GM10266 (cell line): ENCODE data around the gene TMEM236.

Experiments used
- DNase-seq: peaks from one replicate; pipeline ENCODE4 v3.0.0; 2012; ENCODE audit errors: extremely low spot score
- TF ChIP-seq, protein P1 (sequence below): IDR thresholded peaks from 2 replicates; pipeline ENCODE4 v1.5.1; 2012; ENCODE audit warnings: mild to moderate bottlenecking, low read depth; ENCODE audit not compliant: control insufficient read depth, insufficient read depth; ENCODE audit errors: missing control alignments

TMEM236 gene

DNA sequence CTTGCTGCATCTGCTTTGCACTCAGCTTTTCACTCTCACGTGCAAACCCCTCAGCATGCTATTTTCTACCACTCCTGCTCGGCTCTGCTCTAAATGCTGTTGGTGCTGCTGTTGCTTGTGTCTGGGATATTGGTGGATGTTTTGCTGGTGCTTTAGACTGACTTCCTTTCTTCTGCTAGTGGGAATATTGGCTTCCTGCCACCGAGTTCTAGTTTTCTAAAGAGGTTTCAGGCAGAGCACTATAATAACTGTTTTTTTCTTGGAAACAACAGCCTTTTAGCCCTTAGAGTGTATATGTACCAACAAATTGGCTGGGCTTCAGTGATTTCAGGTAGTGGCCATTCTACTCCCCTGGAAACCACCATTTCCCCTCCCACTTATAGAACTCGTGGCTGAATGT lies 27.8 kb downstream of the TMEM236 start:
- TF ChIP-seq, protein P1, sequence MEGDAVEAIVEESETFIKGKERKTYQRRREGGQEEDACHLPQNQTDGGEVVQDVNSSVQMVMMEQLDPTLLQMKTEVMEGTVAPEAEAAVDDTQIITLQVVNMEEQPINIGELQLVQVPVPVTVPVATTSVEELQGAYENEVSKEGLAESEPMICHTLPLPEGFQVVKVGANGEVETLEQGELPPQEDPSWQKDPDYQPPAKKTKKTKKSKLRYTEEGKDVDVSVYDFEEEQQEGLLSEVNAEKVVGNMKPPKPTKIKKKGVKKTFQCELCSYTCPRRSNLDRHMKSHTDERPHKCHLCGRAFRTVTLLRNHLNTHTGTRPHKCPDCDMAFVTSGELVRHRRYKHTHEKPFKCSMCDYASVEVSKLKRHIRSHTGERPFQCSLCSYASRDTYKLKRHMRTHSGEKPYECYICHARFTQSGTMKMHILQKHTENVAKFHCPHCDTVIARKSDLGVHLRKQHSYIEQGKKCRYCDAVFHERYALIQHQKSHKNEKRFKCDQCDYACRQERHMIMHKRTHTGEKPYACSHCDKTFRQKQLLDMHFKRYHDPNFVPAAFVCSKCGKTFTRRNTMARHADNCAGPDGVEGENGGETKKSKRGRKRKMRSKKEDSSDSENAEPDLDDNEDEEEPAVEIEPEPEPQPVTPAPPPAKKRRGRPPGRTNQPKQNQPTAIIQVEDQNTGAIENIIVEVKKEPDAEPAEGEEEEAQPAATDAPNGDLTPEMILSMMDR: no peak
- DNase-seq: no peak

DNA sequence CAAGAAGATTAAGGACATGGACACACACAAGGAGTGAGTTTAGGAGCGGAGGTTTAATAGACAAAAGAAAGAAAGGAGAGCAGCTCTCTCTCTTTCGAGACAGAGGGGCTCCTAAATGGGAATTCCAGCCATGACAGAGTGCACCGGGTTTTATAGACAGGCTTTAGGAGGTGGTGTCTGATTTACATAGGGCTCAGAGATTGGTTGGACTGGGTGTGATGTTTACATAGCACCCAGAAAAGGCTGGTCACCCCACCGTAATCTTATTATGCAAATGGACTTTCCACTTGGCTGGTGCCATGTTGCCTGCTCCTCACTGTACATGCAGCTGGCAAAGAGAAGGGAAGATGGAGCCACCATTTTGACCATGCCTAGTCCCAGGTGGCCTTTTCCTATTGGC lies 28.7 kb downstream of the TMEM236 start:
- TF ChIP-seq, protein P1: no peak
- no peak for DNase-seq

DNA sequence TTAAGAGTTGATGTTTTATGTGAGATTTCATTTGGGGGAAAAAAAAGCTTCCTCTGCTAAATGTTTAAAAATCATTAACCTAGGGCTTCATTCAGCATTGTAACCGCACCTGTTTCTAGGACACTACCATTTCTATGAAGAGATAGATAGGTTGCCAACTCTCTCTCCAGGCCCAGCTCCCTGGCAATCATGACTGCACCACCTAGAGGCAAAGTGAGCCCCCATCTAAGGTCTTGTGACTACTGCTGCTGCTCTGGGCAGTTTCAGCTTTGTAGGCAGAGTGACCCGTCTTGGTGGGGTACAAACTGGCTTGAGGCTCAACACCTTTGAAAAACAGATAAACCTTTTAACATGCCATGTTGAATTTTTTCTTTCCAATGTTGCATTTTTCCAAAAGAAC lies 29.9 kb downstream of the TMEM236 start:
- DNase-seq: no peak
- TF ChIP-seq, protein P1: no peak

DNA sequence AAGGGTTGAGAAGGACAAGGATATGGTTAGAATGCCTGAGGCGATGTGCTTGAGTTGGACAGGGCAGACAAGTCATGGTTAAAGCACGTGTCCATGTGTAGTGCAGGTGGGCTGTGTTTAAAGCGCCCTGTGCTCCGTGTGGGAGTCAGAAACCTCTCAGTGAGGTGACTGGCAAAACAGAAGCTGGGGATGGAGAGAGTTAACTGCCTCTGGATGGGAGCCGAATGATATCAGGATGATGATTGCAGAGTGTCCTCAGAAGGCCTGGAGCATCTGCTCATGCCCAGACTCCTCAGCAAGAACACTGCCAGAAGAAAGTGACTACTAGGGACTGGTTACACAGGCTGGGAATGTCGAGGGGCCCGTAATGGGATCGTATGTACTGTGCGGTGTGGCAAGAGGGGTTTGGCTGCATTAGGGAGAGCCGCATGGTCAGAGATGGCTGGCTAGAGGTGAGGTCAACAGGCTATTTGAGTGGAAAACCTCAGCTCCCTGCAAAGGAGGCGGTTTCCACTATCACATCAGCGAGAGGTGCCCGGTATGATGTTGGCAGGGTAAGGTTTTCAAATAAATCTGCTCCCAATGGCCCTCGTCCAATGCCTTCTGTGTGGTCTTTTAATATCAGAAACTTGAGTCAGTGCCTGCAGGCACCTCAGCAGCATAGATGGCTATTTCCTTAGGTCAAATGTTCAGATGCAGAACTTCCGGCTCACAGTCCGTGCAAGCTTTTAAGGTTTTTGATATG lies 31.1 kb downstream of the TMEM236 start:
- TF ChIP-seq, protein P1: no peak
- DNase-seq: no peak

DNA sequence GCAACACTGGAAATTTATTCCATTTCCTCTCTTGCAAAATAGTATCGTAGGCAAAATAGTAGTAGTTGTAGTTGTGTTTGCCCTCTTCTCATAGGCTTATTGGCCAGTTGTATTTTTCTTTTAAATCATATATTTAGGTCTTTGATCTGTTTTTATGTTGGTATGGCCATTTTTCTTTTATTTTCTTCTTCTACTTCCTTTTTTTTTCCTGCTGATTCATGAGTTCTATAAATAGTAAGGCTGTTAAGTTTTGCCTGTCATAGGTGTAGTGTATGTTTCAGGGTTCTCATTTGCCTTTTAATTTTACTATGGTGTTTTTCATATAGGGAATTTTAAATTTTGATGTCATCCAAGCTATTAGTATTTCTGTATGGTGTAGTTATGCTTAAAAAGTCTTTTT lies 31.8 kb downstream of the TMEM236 start:
- TF ChIP-seq, protein P1: no peak
- DNase-seq: no peak

DNA sequence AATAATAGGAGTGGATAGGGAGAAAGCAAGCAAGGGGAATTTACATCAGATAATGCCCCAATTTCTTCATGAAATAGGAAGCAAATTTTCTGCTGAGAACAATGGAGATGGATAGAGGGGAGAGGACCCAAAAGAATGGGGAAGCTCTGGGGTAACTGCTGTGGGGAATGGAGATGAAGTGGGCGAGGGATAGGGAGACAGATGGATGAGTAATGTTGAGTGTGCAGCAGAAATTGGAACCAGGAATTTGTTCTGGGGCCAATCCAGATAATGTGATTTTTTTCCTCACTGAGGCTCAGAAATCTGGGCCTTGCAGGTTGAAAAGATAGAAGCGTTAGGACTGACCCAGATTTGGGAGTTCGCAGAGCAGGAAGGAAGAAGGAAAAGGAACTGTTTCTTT lies 32.7 kb downstream of the TMEM236 start:
- DNase-seq: no peak
- TF ChIP-seq, protein P1: no peak

DNA sequence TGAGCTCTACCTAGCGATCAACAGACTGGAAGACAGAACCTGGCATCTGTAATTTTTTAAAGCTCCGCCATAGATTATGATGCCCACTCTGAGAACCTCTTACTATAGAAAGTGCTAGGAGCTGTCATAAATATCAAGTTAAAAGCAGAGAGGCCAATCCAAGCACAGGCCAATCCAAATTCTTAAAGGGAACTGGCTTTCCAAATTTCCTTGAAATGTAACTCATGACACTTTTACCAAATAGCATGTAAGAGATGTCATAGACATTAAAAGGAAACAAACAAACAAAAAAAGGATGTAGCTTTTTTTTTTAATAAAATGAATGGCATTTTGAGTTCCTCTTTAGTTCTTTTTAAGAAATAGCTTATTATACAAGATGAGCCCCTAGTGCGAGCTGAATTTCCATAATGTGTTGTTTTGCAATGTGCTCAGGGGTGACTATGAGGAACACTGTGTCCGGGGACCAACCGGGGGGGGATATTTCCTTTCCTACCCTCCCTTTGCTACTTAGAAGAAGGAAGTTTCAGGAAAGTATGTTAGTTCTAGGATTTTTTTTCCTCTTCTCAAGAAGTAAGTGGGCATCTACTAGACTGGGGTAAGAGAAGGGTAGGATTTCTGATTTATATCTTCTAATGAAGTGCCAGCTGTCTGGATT lies 33.4 kb downstream of the TMEM236 start:
- no peak for DNase-seq
- TF ChIP-seq, protein P1: no peak
